HG03135 (cell line): ENCODE results near the gene ZFX.
"Not testable (repeated sequence)": the region's sequence is repeated elsewhere in the genome, so short reads cannot be mapped to it uniquely, and the experiment has no call there.

ENCODE experiments used
- ATAC-seq: cut with Tn5 transposase; IDR thresholded peaks from one replicate; pipeline ENCODE4 v1.9.1; 2021; ENCODE audit warnings: mild to moderate bottlenecking, moderate library complexity; ENCODE audit not compliant: unreplicated experiment

ZFX gene

DNA sequence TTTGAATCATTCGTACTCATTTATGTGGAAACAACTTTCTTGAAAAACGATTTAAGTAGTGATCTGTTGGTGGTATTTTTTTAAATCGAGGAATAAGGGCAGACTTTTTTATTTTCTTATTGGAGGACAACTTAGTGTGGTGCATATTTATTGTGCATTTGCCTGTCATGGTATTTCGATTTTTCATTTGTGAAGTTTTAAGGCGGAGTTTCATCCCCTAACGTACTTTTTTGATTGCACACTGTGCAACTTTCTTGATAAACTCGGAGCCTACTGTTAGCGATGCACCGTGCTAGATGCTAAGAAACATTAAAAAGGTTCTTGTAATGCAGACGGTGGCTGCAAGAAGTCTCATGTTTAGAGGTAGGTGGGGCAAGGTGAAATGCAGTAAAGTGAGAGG lies 1.4 kb downstream of the ZFX start:
- ATAC-seq: no peak

DNA sequence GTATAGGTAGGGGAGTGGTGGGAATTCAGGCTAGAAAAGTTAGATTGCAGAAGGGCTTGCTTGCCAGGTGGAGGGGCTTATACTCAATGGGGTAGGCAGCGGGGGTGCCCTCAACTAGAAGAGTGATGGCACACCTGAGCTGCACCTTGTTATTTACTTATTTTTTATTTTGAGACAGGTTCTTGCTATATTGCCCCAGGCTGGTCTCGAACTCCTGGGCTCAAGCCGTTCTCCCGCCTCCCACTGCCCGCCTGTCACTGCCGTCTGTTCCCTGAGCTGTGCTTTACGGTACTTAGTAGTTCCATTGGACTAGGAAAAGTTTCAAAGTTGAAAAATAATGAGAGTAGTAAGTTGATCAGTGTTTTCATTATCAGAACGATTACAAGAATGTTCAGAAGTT lies 2.0 kb downstream of the ZFX start:
- ATAC-seq: no peak

DNA sequence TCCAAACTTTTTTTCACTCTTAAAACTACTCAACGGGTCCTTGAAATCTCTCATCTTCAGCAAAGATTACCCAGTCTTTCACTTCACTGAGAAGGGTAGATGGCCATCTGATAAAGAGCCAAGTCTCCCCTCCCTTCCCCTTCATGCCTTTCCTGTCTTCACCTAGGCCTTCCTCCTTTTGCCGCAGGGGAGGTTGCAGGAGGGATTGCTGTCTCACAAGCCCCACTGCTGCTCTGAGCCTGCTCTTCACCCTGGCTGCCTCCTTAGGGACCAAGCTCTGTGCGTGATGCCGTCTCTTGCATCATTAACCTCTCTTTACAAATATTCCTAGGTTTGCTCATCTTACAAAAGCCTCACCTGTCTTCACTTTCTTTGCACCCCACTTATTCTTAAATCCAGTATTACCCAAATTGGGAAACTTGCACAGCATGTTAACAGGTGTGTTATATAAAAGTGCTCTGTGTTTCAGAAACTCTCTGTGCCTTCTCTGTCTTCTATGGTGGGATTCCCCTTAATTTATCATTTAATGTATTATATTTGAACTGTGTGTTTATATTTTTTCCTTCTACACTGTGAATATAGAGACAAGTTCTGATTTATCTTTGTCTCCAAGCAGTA lies 3.8 kb downstream of the ZFX start:
- ATAC-seq: no peak

DNA sequence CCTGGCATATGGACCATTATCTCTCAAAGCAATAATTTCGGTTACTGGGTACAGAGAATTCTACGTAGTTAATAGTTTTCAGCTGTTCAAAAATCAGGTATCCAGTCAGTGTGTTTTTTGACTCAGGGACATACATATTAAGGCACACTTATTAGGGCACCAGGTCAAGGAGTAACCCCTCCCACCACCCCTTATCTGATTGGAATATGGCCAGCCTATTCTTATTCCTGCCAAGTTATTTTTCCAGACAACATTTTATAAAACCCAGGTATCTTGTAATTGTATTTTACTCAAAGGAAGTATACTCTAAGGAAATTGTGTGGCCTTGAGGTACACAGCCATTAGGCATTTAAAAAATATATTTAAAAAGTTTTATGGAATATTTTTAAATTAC lies 4.3 kb downstream of the ZFX start:
- no peak for ATAC-seq

DNA sequence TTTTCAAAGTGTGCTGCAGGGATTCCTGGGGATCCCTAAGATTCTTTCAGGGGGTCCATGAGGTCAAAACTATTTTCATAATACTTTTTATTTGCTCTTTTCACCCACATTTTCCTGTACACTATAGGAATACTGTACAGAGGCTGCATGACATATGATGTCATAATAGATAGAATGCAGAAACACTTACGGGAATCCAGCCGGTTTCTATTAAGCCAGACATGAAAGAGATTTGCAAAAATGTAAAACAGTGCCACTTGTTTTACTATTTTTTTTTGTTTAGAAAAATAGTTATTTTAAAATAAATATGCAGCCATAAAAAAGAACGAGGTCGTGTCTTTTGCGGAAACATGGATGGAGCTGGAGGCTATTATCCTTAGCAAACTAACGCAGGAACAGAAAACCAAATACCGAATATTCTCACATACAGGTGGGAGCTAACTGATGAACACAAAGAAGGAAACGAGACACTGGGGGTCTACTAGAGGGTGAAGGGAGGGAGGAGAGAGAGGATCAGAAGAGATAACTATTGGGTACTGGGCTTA lies 5.0 kb downstream of the ZFX start:
- ATAC-seq: no peak

DNA sequence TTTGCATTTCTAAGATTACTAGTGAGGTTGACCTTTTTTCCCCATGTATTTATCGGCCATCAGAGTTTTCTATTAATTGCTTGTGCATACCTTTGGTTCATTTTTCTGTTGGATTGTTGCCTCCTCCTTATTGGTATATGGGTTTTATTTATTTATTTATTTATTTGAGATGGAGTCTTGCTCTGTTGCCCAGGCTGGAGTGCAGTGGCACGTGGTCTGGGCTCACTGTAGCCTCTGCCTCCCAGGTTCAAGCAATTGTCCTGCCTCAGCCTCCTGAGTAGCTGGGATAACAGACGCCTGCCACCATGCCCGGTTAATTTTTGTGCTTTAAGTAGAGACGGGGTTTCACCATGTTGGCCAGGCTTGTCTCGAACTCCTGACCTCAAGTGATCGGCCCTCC lies 6.2 kb downstream of the ZFX start:
- not testable (repeated sequence) for ATAC-seq

DNA sequence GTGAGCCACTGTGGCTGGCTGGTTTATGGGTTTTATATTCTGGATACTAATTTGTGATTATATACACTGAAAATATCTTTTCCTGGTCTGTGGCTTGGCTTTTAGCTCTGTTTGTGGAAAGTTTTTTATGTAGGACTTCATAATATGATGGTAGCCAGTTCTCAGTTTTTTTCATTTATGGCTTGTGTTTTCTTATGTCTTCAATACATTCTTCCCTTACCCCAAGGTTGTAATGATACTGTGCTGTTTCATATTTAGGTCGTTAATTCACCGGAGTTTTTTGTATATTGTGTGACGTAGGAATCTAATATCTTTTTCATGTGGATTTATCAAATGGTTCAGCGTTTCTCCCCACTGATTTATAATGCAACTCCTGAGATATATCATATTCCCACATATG lies 6.6 kb downstream of the ZFX start:
- ATAC-seq: no peak

DNA sequence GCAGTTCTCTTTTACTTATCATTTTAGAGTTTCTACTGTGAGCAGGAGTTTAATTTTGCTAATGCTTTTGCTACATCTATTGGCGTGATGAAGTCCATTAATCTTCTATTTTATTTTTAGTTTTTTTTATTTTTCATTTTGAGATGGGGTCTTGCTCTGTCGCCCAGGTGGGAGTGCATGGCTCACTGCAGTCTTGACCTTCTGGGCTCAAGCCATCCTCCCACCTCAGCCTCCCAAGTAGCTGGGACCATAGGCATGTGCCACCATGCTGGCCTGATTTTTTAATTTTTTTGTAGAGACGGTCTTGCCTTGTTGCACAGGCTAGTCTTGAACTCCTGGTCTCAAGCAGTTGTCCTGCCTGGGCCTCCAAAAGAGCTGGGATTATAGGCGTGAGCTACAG lies 9.4 kb downstream of the ZFX start:
- ATAC-seq: no peak

DNA sequence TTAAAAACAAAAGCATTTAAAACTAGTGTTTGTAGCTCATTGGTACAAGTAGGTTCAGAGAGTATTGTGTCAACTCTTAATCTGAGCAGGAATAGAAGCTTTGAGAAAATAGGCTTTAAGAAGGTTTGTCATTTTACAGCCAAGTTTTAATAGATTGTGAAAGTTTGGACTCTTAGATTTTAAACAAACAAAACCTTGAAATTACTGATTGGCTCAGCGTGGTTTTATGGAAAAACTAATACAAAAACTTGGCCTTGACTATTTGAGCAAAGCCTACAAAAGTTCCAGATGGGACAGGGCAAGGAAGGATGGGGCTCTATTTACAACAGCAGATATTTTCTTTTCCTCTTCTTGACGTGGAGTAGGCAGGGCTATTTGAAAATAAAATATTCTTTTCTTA lies 16.5 kb downstream of the ZFX start:
- no peak for ATAC-seq

DNA sequence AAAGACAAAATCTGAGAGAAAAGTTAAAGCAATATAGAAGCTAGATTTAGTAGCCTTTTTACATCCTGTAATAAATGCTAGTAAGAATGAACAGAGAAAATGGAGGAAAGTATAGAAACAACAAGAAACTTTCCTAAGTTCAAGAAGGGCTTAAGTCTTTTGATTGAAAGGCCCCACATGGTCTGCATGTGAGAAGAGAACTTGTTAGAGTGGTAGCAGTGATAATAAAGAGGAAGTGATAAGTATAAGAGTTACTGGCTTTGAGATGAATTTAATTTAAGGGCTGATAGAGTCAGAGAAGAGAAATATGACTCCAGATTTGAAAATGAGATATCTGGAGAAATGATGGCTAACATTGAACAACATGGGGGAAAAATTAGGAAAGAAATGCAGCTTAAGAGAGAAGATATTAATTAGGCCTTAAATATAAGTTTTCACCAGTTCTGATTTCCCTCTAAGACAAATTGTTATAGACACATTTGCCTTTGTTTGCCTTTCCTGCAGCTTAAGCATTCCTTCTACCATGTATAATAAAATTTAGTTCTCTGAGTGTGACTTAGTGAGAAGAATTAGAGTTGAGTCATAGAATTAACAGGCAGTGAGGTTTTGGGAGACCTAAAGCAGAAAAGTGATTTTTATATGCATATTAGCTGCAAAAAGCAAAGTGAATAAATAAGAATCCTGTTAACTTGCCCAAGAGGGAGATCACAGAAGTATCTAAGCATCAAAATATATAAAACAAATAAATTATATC lies 18.4 kb downstream of the ZFX start:
- ATAC-seq: no peak

DNA sequence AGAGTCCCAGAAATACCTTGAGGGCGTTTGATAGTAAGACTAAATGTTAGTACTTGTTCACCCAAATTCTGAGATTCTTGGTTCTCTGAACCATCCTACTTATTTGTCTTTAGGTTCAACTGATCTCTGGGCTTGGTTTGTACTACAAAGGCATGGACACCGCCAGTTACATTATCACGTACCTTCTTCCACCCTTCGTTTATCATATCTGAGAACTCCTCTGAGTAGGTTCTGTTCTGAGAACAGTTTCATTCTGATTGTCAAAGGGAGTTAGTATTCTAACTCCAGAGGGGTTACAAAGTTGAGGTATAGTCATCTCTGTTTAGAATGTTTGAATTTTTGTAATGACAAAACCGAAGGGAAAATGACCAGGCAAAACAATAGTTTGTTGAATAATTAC lies 19.3 kb downstream of the ZFX start:
- ATAC-seq: peak; percentile 63

DNA sequence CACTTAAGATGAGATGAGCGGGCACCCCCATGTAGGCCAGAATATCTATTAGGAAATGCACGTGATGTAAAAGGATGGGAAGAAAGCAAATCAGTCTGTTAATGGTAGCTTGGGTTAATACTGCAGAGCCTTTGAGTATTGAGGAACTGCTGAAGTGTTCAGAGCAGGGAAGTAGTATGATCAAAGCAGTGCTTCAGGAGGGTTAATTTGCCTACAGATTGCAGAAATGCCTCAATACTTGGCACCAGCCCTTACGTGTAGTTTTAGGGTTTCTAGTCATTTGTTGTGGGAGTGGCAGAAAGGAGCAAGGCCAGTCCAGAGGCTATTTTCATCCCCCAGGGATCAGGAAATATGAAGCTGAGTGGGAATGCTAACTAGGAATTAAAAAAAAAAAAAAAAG lies 19.7 kb downstream of the ZFX start:
- ATAC-seq: peak; percentile 61

DNA sequence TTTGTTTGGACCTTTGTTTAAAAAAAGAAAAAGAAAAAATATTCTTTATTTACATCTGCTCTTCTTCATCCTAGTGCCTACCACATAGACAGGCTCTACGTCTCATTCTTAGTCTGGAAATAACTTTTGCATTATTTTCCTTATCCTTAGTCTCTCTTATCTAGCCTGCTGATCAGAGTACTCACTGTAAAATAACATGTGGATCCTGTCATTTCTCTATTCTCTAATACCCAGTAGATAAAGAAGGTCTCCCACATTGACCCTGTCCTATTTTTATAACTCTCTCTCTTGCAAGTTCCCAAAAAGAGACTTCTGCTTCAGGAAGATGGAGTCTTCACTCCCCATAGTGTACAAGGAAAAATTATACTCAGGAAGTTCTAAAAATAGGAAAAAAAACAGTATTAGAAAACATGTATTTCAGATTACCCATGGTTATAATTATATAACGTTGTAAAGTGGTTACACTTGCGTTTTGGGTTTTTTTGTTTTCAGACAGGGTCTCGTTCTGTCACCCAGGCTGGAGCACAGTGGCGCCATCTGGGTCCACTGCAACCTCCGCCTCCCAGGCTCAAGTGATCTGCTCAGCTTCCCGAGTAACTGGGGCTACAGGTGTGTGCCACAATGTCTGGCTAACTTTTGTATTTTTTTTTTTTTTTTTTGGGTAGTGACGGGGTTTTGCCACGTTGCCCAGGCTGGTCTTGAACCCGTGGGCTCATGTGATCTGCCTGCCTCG lies 23.8 kb downstream of the ZFX start:
- no peak for ATAC-seq

DNA sequence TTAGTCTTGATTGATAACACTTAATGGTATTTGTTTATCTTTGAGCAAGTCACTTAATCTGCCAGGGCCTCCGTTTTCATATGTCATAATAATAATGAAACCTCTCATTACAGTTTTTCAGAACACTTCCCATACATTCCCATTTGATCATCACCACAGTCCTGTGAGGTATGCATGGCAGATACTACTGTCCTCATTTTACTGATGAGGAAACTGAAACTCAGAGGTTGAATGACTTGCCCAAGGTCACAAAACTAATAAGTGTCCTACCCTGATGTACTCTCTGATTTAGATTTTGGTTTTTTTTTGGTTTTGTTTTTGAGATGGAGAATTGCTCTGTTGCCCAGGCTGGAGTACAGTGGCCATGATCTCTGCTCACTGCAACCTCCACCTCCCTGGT lies 25.7 kb downstream of the ZFX start:
- no peak for ATAC-seq

DNA sequence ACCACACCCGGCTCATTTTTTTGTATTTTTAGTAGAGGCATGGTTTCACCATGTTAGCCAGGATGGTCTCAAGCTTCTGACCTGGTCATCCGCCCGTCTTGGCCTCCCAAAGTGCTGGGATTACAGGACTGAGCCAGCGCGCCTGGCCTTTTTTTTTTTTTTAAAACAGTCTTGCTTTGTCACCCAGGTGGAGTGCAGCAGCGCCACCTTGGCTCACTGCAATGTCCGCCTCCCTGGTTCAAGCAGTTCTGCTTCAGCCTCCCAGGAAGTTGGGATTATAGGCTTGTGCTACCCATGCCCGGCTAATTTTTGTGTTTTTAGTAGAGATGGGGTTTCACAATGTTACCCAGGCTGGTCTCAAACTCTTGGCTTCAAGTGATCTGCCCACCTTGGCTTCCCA lies 28.9 kb downstream of the ZFX start:
- no peak for ATAC-seq

DNA sequence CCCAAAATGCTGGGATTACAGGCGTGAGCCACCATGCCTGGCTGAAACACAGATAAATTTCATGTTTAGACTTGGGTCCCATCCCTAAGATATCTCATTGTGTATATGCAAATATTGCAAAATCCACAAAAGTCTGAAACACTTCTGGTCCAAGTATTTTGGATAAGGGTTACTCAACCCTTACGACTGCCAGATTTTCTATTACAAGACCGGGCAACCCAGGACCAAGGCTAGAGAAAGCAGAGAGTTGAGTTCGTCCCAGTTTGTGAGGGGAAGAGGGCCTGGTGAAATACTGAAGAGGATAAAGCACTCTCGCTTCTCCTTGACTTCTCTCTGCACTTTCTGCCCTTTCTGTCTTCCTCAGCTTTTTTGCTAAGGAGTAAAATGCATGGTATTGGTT lies 34.5 kb downstream of the ZFX start:
- ATAC-seq: no peak

DNA sequence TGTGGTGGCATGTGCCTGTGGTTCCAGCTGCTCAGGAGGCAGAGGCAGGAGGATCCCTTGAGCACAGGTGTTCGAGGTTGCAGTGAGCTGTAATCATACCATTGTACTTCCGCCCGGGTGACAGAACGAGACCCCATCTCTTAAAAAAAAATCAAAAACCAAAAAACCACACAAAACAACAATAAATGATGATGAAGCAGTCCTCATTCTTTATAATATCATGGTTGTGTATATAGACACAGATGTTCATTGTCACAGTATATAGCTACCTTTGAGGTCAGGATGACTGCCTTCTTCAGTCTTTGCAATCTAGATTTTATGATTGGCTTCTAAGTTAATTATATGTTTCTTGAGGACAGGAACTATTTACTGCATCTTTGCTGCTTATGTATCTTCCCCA lies 37.0 kb downstream of the ZFX start:
- no peak for ATAC-seq

DNA sequence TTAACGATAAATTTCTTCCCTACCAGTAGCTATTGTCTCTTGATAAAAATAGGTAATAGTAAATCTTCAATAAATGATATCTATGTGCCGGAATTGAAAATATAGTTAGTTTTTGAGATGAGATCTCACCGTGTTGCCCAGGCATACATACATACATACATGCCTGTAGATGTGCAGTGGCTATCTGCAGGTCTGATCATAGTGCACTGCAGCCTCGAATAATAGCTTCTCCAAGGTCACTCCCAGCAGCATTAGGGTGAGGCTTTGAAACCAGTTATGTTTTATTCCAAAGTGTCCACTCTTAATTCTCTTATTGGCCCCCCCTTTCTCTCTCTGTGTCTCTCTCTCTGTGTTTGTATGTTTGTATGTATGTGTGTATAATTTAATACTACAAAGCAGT lies 37.5 kb downstream of the ZFX start:
- ATAC-seq: no peak

DNA sequence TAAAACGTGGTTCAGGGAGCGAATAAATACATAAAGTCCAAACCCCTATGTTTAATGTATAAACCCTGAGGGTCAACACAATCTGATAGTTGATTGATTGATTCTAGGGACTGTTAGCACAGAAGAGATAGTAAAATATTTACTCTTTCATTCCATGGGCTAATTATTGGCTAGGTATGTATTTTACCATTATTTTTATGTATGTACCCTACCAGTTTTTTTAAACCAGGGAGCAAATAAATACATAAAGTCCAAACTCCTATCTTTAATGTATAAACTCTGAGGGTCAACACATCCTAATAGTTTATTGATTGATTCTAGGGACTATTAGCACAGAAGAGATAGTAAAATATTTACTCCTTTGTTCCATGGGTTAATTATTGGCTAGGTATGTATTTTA lies 40.0 kb downstream of the ZFX start:
- ATAC-seq: no peak

DNA sequence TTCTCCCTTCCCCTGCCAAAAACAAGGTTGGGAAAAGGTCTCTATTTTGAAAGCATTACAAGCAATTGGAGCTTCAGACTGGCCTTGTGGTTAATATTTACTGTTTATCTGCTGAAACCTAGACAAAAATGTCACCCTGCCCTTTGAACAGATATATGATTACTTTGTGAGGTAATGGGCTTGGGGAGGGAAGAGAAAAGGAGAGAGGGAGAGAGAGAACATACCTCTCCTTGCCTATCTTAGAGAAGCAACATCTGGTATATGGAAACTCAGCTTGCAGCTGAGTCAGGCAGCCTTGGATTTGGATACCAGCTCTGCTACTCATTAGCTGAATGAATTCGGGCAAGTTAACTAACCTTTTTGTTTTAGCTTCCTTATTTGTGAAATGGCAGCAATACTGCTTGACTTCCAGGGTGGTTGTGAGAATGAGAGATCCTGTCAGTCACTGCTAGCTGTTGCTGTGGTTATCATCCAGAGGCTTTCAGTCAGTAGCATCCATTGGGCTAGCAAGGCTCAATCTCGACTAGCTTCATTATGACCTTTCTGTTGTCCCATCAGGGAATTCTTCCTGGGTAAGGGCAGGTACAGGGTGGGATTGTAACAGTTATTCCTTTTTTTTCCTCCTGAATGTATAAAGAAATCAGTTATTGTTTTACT lies 41.1 kb downstream of the ZFX start:
- ATAC-seq: no peak

DNA sequence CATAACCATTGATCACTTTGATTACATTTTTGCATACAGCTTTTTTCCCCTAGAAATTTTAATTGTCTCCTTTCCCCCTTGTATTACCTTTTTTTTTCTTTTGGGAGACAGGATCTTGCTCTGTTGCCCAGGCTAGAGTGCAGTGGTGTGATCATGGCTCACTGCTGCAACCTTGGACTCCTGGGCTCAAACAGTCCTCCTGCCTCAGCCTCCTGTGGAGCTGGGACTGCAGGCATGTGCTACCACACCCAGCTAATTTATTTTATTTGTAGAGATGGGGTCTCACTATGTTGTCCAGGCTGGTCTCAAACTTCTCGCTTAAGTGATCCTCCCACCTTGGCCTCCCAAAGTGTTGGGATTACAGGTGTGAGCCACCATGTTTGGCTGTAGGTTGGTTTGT lies 47.0 kb downstream of the ZFX start:
- no peak for ATAC-seq

DNA sequence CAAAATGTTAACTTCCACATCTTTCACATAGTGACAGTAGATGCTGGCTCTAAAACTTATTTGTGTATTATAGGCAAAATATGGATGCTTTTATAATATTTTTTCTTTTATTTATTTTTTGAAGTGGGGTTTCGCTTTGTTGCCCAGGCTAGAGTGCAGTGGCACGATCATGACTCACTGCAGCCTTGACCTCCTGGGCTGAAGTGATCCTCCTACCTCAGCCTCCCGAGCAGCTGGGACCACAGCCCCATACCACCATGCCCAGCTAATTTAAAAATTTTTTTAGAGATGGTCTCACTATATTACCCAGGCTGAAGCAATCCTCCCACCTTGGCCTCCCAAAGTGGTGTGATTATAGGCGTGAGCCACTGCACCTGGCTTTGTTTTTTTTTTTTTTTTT lies 48.6 kb downstream of the ZFX start:
- ATAC-seq: no peak
